ENCODE data around the gene ITSN1. TPM values are rescaled to one million over a fixed set of nuclear protein-coding genes. Genes with fewer than 3 reads are reported as not detected.
A peak's percentile ranks its signal among the peaks of the same experiment; 100 is the strongest.

ITSN1 gene
- total RNA-seq, 2 donors from 2014 or later, result 31.3 to 36.9 TPM

DNA sequence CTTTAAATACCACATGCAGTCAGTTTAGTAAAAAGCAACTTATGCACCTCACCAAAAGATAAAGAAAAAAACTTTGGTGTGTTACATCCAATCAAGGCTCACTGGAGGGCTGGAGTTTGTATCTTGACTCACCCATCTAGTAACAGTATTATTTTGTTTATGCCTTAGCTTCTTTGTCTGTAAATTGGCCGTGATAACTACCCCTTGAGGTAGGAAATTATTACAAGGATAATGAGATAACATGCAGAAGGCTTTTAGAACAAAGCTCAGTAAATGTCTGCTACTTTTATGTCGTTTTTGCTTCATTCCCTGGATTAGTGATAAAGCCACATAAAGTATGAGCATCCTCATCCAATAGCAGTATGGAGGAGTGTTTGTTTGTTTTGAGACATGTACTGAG is 178.5 kb downstream of the ITSN1 start:
- DNase-seq (no peak), ATAC-seq (no peak)
- intact Hi-C loops (cut with DNase I, micrococcal nuclease), result no loop called here

DNA sequence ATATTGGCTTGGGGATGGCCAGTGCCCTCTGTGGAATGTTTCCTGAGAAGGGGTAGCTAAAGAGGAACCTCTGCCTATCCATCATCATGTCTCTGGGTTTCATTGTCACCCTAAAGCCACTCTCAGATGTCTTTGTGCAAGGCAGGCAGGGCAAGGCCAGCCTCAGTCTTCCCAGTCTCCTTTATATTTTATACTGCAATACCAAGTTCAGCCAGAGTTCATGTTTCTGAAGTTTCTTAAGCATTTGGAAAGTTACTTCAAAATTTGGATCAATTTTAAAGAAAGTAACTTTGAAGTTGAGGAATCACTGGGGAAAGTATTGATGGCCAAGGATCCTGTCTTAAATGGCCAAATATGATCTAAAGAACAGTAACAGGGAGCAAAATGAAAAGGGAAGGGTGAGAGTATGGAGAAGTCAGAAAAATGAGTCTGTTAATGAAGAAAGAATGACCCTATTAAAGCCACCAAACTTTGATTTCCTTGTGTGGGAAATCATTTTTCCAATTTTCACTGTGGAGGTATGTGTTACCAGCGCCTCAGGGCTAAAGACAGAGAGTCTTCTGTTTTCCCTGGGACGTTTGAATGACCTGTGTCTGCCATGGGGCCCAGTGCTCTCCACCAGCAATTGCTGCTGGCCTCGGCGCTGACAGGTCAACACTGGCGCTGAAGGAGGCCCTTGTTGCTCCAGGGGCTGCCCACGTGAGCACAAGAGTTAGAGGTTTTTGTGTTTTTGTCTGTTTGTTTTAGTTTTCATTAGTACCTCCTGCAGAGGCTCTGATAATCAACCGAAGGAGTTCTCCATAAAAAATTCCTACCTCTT is 179.4 kb downstream of the ITSN1 start:
- DNase-seq, result no peak
- intact Hi-C loops (cut with DNase I, micrococcal nuclease), result no loop called here
- ATAC-seq, result no peak

DNA sequence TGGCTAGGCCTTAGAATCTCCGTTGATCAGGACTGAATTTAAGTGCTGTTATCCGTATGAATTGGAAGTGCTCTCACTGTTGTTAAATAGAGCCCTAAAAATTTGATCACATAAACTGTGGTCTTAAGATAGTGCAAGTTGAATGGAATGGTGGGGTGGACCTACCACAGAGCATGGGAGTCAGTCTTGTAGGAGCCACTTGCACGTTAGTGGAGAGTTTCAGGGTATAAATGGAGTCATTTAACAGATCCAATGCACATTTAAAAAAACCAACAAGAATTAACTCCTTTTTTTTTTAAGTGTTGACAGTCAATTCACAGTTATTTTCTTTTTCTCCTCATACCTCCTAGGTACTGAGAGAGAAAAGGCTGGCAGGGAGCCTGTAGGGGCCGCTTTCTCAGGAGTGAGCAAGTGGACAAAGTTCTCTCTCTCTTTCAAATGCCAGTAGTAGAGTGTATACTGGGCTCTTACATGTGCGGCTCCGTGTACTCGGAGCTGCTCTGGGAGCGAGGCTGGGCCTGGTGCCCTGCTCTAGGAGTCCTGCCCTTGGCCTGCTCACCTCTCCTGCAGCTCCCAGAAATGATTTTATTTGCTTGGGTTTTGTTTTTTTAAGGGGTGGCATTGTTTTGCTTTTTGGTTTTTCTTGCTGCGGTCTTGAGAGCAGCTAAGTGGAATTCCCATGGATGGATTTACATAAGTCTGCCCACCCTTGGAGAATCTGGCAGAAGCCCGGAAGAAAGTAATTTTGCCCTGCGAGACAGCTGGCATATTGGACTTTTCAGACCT is 182.0 kb downstream of the ITSN1 start:
- intact Hi-C loops (cut with DNase I, micrococcal nuclease), result no loop called here
- DNase-seq (no peak), ATAC-seq (no peak)

DNA sequence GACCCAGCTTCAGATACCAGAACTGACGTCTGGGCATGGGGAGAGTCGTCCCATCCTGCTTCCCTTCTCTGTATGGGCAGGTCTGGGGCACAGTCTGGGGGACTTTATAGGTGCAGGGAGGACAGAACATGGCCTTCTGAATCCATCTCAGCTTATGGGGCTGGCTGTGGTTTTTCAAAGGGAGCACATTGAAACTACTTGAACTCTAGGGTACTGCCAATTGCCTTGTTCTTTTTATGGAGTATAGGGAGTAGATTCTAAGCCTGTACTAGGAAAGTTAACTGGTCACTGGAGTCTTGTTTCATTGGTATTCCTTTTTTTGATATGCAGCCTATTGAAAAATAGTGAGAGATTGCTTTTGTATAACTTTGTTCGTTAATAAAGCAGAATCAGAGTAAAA is 183.1 kb downstream of the ITSN1 start:
- DNase-seq (no peak), ATAC-seq (no peak)

DNA sequence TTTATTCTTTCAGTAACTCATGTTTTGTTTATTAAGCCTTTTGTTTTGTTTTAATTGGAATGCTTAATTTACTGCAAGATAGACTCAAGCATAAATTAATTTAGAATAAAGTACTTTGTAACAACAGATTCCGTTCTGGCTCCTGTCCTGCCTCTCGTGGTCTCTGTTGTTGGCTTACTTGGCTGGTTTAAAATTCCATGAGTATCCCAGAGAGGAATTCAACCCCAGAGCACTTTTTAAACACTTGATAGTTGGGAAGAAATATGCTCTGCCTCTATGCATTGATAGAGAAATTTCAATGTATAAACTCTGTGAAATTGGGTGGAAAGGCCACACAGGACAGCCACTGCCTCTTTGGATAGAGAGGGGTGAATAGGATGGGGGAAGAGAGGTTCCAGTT is 183.6 kb downstream of the ITSN1 start:
- intact Hi-C loops (cut with DNase I, micrococcal nuclease), result no loop called here
- ATAC-seq (no peak), DNase-seq (no peak)

More for the DNA sequence above, 183.1 kb downstream of the ITSN1 start:
- intact Hi-C loops (cut with DNase I, micrococcal nuclease), result no loop called here

DNA sequence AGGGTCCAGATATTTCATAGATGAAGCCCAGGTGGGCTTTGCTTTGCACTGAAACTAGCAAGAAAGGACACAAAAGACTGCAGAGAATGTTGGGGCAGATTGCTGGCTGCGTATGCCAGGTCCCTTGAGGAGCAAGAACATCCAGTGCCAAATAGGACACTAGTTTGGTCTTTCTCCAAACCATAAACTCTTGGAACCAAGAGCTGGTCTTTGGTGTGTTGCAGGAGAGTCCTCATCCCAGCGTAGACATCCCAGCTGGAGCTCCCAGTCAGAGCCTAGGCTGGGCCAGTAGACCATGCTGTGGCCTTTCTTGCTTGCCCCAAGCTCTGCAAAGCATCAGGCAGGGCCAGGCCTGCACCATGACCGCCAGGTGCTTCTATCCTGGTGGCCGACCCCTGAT is 185.8 kb downstream of the ITSN1 start:
- DNase-seq (no peak), ATAC-seq (no peak)
- intact Hi-C loops (cut with DNase I, micrococcal nuclease), result no loop called here

DNA sequence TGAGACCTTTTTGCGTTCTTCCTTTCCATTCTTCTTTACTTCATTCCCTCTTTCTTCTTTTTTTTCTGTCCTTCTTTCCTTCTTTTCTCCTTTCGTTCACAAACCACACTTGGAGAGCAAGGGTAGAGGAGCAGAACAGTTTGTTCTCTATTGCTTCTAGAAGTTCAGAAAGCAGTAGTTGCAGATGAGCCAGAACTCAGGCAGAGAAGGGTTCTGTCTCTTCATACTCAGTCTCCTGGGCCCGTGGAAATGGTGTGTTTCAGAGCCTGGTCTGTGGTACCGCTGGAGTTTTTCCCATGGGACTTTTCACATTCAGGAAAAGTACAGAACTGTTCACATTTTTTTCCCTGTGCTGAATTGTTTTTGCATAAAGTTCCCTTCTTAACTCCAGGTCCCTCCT is 186.3 kb downstream of the ITSN1 start:
- intact Hi-C loops (cut with DNase I, micrococcal nuclease), result no loop called here
- ATAC-seq (no peak), DNase-seq (no peak)

DNA sequence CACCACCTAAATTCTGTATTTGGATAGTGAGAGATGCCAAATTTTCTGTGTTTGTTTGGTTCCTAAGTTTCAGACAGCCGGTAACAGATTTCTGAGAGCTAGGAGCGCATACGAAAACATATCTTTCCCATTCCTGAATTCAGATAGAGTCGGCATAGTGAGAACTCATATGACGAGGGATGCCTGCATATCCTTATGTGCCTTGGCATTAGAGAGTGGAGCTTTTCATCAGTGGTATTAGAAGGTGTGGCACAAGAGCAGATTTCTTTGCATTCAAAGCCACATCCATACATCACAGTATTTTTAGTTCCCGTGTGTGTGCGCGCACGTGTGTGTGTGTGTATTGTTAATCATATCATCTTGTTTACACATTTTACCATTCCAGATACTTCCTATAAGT is 187.5 kb downstream of the ITSN1 start:
- ATAC-seq (no peak), DNase-seq (no peak)
- intact Hi-C loops (cut with DNase I, micrococcal nuclease), result no loop called here

DNA sequence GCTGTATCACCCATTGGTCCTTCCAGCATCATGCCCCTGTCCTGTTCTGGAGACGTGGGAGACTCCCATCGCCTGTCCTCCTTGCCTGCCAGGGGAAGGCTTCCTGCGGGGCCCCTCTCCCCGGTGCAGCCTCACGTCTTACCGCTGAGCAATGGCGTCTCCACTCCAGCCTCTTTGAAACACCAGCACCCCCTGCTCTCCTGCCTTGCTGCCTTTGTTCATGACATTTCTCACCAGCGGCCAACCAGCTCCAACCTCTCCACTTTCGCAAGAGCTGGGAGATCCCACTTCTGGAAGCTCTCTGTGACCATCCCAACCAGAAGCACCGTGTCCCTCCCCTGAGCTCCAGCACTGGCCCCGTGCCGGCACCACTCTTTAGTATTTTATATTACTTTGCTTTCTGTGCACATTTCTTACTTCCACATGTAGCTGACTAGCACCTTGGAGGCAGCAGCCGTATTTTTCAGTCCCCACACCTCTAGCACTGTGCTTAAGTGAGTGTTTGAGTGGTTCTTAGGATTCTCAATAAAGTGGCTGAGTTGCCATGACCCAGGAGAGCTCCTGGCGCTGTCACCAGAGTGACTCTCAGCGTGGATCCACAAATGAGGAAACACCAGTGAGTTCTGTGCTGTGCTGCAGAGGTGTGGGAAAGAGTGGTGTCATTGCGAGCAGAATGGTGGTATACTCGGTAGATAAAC is 189.8 kb downstream of the ITSN1 start:
- ATAC-seq (no peak), DNase-seq (no peak)
- intact Hi-C loops (cut with DNase I, micrococcal nuclease), result no loop called here

DNA sequence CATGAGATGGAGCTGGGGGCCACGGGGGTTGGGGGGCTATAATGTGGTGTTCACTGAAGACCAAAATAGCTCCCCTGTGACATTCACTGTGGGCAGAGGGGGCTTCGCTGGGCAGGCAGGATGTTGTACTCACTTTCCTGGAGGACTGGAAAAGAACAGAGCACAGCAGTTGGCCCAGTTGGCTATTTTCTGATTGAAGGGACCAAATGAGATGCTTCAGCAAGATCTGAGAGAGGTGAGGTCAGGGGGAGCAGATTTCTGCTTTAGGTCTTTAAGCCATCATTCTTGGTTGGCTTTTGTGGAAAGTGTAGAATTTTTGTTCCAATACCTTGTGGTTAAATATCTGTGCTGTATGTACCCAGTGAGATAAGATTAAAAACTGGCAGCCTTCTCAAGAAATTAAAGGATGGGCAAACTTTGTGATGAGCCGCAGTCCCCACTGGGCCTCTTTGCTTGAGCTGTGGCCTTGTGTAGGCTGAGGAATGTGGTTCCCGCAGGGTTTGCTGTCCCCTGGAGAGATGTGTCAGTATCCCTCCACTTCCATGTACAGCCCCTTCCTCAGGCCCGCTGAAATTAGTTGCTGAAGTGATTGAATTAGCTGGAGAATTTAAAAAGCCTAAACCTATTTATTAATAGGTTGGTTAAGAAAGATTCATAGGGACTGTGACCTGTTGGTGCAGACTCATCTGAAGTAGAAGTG is 192.7 kb downstream of the ITSN1 start:
- intact Hi-C loops (cut with DNase I, micrococcal nuclease), result no loop called here
- DNase-seq (no peak), ATAC-seq (no peak)

DNA sequence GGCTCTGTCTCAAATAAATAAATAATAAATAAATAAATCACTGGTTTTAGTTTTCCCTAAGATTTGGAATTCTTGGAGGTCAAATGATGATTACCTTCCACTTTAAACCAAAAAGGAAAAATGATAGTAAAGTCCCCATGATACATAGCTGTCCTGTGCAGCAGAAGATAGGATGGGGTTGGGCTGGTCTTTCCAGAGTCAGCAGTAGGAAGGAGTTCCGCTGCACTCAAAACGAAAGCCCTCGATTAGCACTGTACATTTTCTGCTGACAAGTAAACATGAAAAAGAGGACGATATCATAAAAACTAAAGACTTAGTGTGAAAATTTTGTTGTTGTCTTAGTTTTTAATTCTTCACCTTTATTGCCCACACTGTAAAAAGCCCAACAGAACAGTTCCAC is 193.6 kb downstream of the ITSN1 start:
- DNase-seq, result no peak
- intact Hi-C loops (cut with DNase I, micrococcal nuclease), result no loop called here
- no peak for ATAC-seq

DNA sequence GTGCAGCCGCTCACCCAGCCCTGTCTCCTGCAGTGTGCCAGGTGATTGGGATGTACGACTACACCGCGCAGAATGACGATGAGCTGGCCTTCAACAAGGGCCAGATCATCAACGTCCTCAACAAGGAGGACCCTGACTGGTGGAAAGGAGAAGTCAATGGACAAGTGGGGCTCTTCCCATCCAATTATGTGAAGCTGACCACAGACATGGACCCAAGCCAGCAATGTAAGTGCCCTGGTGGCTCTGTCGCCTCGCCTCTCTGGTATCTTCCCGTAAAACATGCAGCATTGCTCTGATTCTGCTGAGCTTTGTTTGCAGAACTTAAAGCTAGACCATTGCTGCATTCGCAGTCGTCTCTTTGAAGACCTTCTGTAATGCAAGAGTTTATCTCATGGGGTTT is 194.1 kb downstream of the ITSN1 start:
- no peak for DNase-seq
- ATAC-seq, result no peak
- intact Hi-C loops (cut with DNase I, micrococcal nuclease), result no loop called here

DNA sequence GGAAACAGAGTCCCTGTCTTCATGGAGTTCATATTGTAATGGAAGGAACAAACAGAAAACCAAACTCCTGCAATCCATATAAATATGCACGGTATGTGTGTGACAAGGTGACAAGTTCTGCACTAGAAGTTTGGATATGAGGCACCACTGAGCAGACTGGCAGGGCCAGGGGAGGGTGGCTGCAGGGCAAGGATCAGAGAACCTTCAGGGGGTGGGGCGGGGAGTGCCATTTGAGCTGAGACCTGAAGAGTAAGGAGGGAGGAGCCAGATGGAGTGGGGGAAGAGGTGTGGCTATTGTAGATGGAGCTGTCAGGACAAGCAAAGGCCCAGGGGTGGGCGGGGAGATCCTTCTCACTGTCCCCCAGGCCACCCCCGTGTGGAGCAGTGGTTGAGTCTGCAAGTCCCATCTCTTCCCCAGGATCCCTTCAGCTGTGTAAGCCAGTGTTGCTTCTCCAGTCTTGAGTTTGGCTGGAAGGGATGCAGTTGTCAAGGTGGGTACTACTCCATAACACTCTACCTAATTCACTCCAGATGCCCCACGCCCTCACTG is 196.9 kb downstream of the ITSN1 start:
- no peak for DNase-seq
- intact Hi-C loops (cut with DNase I, micrococcal nuclease), result no loop called here
- ATAC-seq, result peak; percentile 30

DNA sequence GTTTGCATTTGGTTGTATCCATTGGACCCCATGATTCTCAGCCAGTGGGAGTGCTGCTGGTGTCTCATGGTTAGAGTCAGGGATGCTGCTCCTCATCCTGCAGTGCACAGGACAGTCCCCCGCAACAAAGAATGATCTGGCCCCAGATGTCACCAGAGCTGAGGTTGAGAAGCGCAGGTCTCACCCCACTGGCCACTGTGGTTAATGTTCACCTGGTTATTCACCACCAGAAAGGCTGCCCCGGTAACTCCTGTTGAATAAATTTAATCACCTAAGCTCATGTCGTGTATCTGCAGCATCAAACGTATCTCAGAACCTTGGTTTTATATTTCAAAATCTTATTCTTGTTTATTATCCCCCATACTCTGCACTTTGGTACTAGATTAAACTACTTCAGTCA is 197.5 kb downstream of the ITSN1 start:
- intact Hi-C loops (cut with DNase I, micrococcal nuclease), result no loop called here
- no peak for DNase-seq
- no peak for ATAC-seq

DNA sequence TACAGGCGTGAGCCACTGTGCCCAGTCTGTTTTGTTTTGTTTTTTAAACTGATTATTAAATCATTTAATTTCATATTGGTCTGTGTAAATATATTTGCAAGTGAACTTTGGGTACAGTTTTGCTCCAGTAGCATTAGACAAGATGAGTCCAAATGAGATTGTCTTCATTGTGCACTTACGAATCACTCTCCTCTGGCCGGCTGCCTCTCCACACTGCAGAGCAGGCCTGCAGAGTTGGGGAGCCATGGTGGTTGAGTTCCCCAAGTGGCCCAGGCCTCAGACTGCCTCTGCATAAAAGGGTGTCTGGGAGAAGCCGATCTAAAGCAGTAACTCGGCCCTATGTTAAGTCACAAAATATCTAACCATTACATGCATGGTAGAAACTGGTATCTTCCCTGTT is 198.5 kb downstream of the ITSN1 start:
- DNase-seq (no peak), ATAC-seq (no peak)
- intact Hi-C loops (cut with DNase I, micrococcal nuclease), result no loop called here

DNA sequence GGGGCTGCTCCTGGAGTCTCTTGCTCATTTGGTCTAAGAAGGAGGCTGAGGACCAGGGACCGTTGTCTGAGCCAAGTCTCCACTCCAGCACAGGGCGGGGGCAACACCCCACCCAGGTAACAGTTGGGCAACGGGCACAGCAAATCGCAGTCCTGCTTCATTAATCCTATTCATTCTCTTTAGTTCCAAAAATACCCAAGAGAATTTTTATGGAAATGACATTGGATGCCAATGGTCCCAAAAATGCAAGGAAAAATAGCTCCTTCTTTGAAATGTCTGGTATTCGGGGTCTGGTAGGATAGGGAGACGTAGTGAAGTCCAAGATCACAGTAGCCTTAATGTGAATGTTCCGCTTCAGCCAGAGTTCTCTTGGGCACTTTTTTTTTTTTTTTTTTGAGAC is 199.3 kb downstream of the ITSN1 start:
- intact Hi-C loops (cut with DNase I, micrococcal nuclease), result no loop called here

DNA sequence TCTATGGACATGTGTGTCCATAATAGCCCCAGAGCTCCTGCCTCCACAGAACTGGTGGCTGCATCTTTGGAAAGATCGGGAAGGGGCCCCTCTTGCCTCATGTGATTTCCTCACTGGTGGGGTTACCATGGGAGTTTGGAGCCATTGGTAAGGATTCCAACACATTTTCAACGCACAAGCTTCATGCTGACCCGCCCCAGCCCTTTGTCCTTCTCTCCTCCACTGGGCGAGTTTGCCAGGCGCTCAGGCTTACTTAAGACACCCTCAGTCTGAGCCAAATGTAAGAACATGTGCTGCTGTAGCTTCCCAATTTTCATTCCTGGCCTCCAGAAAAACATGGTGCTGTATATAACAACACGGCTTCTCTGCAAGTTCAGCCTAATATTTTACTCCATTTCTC is 200.9 kb downstream of the ITSN1 start:
- ATAC-seq (no peak), DNase-seq (no peak)

More for the DNA sequence above, 199.3 kb downstream of the ITSN1 start:
- DNase-seq (no peak), ATAC-seq (no peak)

DNA sequence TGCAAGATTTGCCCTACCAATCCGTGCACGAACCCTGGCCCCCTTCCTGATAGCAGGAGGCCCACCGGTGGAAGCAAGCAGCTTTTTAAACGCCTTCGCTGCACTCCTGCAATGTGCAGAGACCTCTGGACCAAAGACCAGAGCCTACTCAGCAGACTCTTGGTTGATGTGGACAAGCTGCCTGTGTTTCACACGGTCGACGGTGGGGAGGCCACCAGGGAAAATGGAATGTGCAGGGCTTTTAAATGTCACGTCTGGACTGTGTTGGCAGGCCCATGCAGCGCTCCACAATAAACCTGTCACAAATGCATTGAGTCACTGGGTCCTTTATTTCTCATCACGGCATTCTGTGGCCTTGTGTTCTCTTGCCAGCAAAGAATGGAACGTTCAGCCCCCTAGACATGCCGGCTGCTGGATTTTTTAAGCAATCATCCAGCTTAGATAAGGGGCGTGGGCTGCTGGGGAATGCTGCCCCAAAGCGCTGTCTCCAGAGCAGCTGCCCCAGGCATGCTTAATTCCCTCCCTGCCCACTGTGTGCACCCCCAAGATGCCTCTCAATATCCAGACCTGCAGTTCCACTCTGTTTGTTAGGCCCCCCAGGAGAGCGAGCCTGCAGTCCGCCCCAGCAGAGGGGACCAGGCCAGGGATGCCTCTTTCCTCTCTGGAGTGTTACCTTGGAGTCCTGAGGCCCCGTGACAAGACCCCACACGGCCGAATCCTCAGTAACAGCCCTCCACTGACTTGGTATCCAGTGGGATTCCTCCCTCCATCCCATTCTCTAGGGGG is 202.0 kb downstream of the ITSN1 start:
- peak; percentile 5 for ATAC-seq
- intact Hi-C loops (cut with DNase I, micrococcal nuclease), result no loop called here
- no peak for DNase-seq

More for the DNA sequence above, 200.9 kb downstream of the ITSN1 start:
- intact Hi-C loops (cut with DNase I, micrococcal nuclease), result no loop called here
